ENCODE measurements around the gene DIABLO.

Gene DIABLO

GRCh38 chr12:122227341-122227740, 1.5 kb upstream of the DIABLO start:
- TF ChIP-seq, protein P1, sequence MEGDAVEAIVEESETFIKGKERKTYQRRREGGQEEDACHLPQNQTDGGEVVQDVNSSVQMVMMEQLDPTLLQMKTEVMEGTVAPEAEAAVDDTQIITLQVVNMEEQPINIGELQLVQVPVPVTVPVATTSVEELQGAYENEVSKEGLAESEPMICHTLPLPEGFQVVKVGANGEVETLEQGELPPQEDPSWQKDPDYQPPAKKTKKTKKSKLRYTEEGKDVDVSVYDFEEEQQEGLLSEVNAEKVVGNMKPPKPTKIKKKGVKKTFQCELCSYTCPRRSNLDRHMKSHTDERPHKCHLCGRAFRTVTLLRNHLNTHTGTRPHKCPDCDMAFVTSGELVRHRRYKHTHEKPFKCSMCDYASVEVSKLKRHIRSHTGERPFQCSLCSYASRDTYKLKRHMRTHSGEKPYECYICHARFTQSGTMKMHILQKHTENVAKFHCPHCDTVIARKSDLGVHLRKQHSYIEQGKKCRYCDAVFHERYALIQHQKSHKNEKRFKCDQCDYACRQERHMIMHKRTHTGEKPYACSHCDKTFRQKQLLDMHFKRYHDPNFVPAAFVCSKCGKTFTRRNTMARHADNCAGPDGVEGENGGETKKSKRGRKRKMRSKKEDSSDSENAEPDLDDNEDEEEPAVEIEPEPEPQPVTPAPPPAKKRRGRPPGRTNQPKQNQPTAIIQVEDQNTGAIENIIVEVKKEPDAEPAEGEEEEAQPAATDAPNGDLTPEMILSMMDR (IDR thresholded peaks at IDR 0.05): no peak

GRCh38 chr12:122226366-122227125, 694 bp upstream of the DIABLO start:
- TF ChIP-seq, protein P1 (IDR thresholded peaks at IDR 0.05): no peak

- TF ChIP-seq, protein P1 (IDR thresholded peaks at IDR 0.05): no peak
These were observed 9.4 kb downstream of the DIABLO start for GRCh38 chr12:122216445-122216844.

DNA sequence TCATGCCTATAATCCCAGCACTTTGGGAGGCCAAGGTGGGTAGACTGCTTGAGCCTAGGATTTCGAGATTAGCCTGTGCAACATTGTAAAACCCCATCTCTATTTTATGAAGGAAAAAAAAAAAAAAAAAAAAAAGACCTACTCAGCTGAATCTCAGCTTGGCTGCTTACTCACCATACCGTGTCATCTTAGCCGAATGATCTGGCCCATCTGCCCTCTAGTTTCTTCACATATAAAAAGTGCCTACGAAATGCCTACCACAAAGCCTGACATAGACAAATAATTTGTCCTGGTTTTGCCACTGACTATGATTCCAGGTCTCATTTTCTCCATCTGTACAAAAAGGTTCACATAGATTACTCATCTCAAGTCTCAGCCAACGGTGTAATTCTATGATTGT, 10.1 kb downstream of the DIABLO start:
- TF ChIP-seq, protein P1 (IDR thresholded peaks at IDR 0.05): no peak

DNA sequence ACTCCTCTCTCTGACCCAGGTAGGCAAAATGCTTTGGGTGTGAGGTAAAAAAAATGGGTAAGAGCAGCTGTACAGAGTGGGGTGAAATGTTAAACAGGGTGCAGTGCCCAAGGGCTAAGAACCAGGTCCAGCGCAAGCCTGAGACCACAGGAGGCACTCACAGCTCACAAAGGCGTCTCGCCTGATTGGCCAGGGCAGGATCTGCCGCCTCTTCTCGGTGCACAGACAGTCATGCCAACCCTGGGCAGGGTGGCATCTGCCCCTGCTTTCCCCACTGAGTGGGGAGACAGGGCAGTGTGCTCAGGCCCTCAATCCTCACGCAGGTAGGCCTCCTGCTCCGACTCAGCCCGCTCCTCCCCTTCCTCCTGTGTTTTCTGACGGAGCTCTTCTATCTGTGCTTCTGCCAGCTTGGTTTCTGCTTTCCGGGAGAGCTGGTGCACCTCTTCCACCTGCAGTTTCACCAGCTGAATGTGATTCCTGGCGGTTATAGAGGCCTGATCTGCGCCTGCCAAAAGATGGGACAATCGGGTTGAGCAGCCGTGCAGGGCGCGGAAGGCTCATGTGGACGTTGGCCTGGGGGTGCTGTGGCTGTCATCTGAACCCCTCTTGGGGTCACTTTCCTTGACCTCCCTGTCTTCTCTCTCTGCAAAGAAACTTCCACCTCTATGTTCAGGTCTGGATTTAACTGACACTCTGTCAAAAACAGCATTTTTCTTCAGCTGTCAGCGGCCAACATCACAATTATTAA, 17.6 kb downstream of the DIABLO start:
- TF ChIP-seq, protein P1 (IDR thresholded peaks at IDR 0.05): no peak

- TF ChIP-seq, protein P1 (IDR thresholded peaks at IDR 0.05): no peak
These were observed 18.5 kb downstream of the DIABLO start for GRCh38 chr12:122207391-122207790.

- TF ChIP-seq, protein P1 (IDR thresholded peaks at IDR 0.05): no peak
These were observed 18.9 kb downstream of the DIABLO start for GRCh38 chr12:122206976-122207375.
